ENCODE results near the gene FAM83F. TPM values are rescaled to one million over a fixed set of nuclear protein-coding genes. Genes with fewer than 3 reads are reported as not detected.

The FAM83F gene
- total RNA-seq, 4 donors from 2014 or later = 32.4 to 52.9 (median 41.2) TPM

GRCh38 chr22:40037320-40037719, 42.6 kb downstream of the FAM83F start:
- intact Hi-C loops (cut with DNase I; ENCODE audit: low total_unique reads) = no loop called here
- no peak overlapping the region for H3K4me3 ChIP-seq (ENCODE audit: low read depth, poor library complexity, severe bottlenecking)
- WGBS, 2 donors = 87 to 89% methylated on average over 3 of the region's 3 CpGs
- DNase-seq (ENCODE audit: low spot score in 2 of 2) = peak in 1 of 2 donors; percentile 67
- no peak for TF ChIP-seq CTCF (IDR thresholded peaks at IDR 0.05)
- TF ChIP-seq POLR2A (IDR thresholded peaks at IDR 0.05) = no peak

GRCh38 chr22:40039482-40040115, 44.8 kb downstream of the FAM83F start:
- 37 to 46% methylated on average over 11 of the region's 11 CpGs for WGBS, 2 donors
- no peak for TF ChIP-seq CTCF (IDR thresholded peaks at IDR 0.05)
- TF ChIP-seq POLR2A (IDR thresholded peaks at IDR 0.05) = no peak
- no peak overlapping the region for H3K4me3 ChIP-seq (ENCODE audit: low read depth, poor library complexity, severe bottlenecking)
- intact Hi-C loops (cut with DNase I; ENCODE audit: low total_unique reads) = no loop called here
- peak in 1 of 2 donors; percentile 3 for DNase-seq (ENCODE audit: low spot score in 2 of 2)

- H3K4me3 ChIP-seq (ENCODE audit: low read depth, poor library complexity, severe bottlenecking) = no peak overlapping the region
- intact Hi-C loops (cut with DNase I; ENCODE audit: low total_unique reads) = no loop called here
- 9 to 15% methylated on average over 4 of the region's 4 CpGs for WGBS, 2 donors
- DNase-seq (ENCODE audit: low spot score in 2 of 2) = peak; percentile 71 to 85
- TF ChIP-seq POLR2A (IDR thresholded peaks at IDR 0.05) (no peak), CTCF (IDR thresholded peaks at IDR 0.05) (no peak)
Measured at GRCh38 chr22:40040927-40041326, 46.2 kb downstream of the FAM83F start.

- intact Hi-C loops (cut with DNase I; ENCODE audit: low total_unique reads) = no loop called here
- WGBS, 2 donors = 55 to 60% methylated on average over 8 of the region's 8 CpGs
- no peak overlapping the region for H3K4me3 ChIP-seq (ENCODE audit: low read depth, poor library complexity, severe bottlenecking)
- no peak for TF ChIP-seq POLR2A (IDR thresholded peaks at IDR 0.05)
- TF ChIP-seq CTCF (IDR thresholded peaks at IDR 0.05) = no peak
- DNase-seq (ENCODE audit: low spot score in 2 of 2) = peak in 1 of 2 donors; percentile 59
Measured at GRCh38 chr22:40041366-40042137, 46.8 kb downstream of the FAM83F start.

- 74 to 79% methylated on average over 4 of the region's 4 CpGs for WGBS, 2 donors
- H3K4me3 ChIP-seq (ENCODE audit: low read depth, poor library complexity, severe bottlenecking) = no peak overlapping the region
- DNase-seq (ENCODE audit: low spot score in 2 of 2) = peak in 1 of 2 donors; percentile 25
- intact Hi-C loops (cut with DNase I; ENCODE audit: low total_unique reads) = no loop called here
- TF ChIP-seq CTCF (IDR thresholded peaks at IDR 0.05) = no peak
- no peak for TF ChIP-seq POLR2A (IDR thresholded peaks at IDR 0.05)
Measured at GRCh38 chr22:40042312-40042711, 47.6 kb downstream of the FAM83F start.
